ENCODE measurements around the gene TBL2. TPM values are rescaled to one million over a fixed set of nuclear protein-coding genes. Genes with fewer than 3 reads are reported as not detected.

TBL2 gene
- total and polyA plus RNA-seq, 2 experiments from 2014 or later, result 6.9 to 27.8 TPM

GRCh38 chr7:73599151-73599882 is 20.9 kb upstream of the TBL2 start:
- no peaks in the 10 kb centered on the region for H3K79me2 ChIP-seq (replicated peaks; ENCODE audit: insufficient read depth)
- DNase-seq (ENCODE audit: low spot score), result no peak
- ATAC-seq, result no peak
- H3K27me3 ChIP-seq (ENCODE audit: insufficient read depth), result peaks cover 4% of the 10 kb centered on the region; the same call in 1 of the 2 replicates
- Mint-ChIP-seq H3K9me3 (no peaks in the 10 kb centered on the region; the same call in 2 of the 3 replicates), H3K27me3 (ENCODE audit: insufficient read depth, low read depth, poor library complexity) (peaks cover 17% of the 10 kb centered on the region), H3K27ac (no peak overlapping the region), H3K36me3 (ENCODE audit: low read depth) (peaks cover 4% of the 10 kb centered on the region; the same call in 2 of the 3 replicates), H3K4me3 (no peak overlapping the region), H3K4me1 (peaks cover 20% of the 10 kb centered on the region)
- H3K4me2 ChIP-seq, result no peak overlapping the region
- peaks cover 6% of the 10 kb centered on the region for H4K20me1 ChIP-seq (replicated peaks; ENCODE audit: insufficient read depth)
- no peak overlapping the region for H3K4me3 ChIP-seq
- no peak overlapping the region for H2AFZ ChIP-seq
- no peaks in the 10 kb centered on the region for H3F3A ChIP-seq (replicated peaks; ENCODE audit: low read depth)
- H3K4me1 ChIP-seq (ENCODE audit: insufficient read depth), result no peaks in the 10 kb centered on the region
- peaks cover 5% of the 10 kb centered on the region; the same call in 1 of the 2 replicates for H3K9me2 ChIP-seq (ENCODE audit: insufficient read depth)
- no peak for TF ChIP-seq EZH2phosphoT487 (IDR thresholded peaks at IDR 0.05; ENCODE audit: unreplicated experiment)
- no peak for TF ChIP-seq ETS1 (IDR thresholded peaks at IDR 0.05)
- no peak for TF ChIP-seq JUNB (IDR thresholded peaks at IDR 0.05; ENCODE audit: unreplicated experiment)
- no peak for TF ChIP-seq ZNF331 (CRISPR knock-in tag; IDR thresholded peaks at IDR 0.05; ENCODE audit: low read depth)
- TF ChIP-seq POLR2AphosphoS5 (IDR thresholded peaks at IDR 0.05; ENCODE audit: low read depth), result no peak
- no peak for TF ChIP-seq CREB1 (CRISPR knock-in tag; IDR thresholded peaks at IDR 0.05; ENCODE audit: low read depth)
- no peak overlapping the region for H3K27ac ChIP-seq (ENCODE audit: low read depth)
- no peaks in the 10 kb centered on the region for H3K36me3 ChIP-seq (ENCODE audit: insufficient read depth)

GRCh38 chr7:73597978-73598782 is 19.8 kb upstream of the TBL2 start:
- Histone ChIP-seq H3K79me2 (replicated peaks; ENCODE audit: insufficient read depth) (no peaks in the 10 kb centered on the region), H4K20me1 (replicated peaks; ENCODE audit: insufficient read depth) (peaks cover 6% of the 10 kb centered on the region), H3K36me3 (ENCODE audit: insufficient read depth) (no peaks in the 10 kb centered on the region), H2AFZ (no peak overlapping the region), H3K4me1 (ENCODE audit: insufficient read depth) (no peaks in the 10 kb centered on the region), H3F3A (replicated peaks; ENCODE audit: low read depth) (no peaks in the 10 kb centered on the region), H3K4me2 (no peak overlapping the region), H3K27me3 (ENCODE audit: insufficient read depth) (peaks cover 4% of the 10 kb centered on the region; the same call in 1 of the 2 replicates), H3K9me2 (ENCODE audit: insufficient read depth) (peaks cover 5% of the 10 kb centered on the region; the same call in 1 of the 2 replicates), H3K4me3 (no peak overlapping the region), H3K27ac (ENCODE audit: low read depth) (no peak overlapping the region)
- Mint-ChIP-seq H3K4me3 (peak overlapping the region; percentile 7; the same call in 1 of the 3 replicates), H3K27ac (no peak overlapping the region), H3K9me3 (no peaks in the 10 kb centered on the region; the same call in 2 of the 3 replicates), H3K27me3 (ENCODE audit: insufficient read depth, low read depth, poor library complexity) (peaks cover 24% of the 10 kb centered on the region), H3K4me1 (peaks cover 20% of the 10 kb centered on the region), H3K36me3 (ENCODE audit: low read depth) (peaks cover 4% of the 10 kb centered on the region; the same call in 2 of the 3 replicates)
- DNase-seq (ENCODE audit: low spot score) (no peak), ATAC-seq (no peak)
- no peak for TF ChIP-seq CTCF (conservative IDR thresholded peaks at IDR 0.05; ENCODE audit: low read depth in 2 of 2)
- TF ChIP-seq ZNF114 (CRISPR knock-in tag; IDR thresholded peaks at IDR 0.05), result no peak
- no peak for TF ChIP-seq STAT1 (IDR thresholded peaks at IDR 0.05; ENCODE audit: unreplicated experiment)
- TF ChIP-seq CREB1 (CRISPR knock-in tag; IDR thresholded peaks at IDR 0.05; ENCODE audit: low read depth), result no peak
- no peak for TF ChIP-seq ETS1 (IDR thresholded peaks at IDR 0.05)
- no peak for TF ChIP-seq NANOG (IDR thresholded peaks at IDR 0.05; ENCODE audit: borderline replicate concordance)
- no peak for TF ChIP-seq EZH2phosphoT487 (IDR thresholded peaks at IDR 0.05; ENCODE audit: unreplicated experiment)
